ENCODE results near the gene DKK1. TPM values are rescaled to one million over a fixed set of nuclear protein-coding genes. Genes with fewer than 3 reads are reported as not detected.

DKK1 gene, protein sequence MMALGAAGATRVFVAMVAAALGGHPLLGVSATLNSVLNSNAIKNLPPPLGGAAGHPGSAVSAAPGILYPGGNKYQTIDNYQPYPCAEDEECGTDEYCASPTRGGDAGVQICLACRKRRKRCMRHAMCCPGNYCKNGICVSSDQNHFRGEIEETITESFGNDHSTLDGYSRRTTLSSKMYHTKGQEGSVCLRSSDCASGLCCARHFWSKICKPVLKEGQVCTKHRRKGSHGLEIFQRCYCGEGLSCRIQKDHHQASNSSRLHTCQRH
- 66.7 TPM for polyA plus RNA-seq (ENCODE audit: insufficient read length)
- long read RNA-seq, donor 1, transcript DKK1-201 (4 exons, 1,790 nt): major isoform, 30 of 30 reads
- long read RNA-seq, donor 1, partial matches to known transcripts: 0 of 30 reads
- long read RNA-seq, donor 1, other reads (novel, unspliced or antisense): 0 of 30 reads
- long read RNA-seq, donor 2, transcript DKK1-201 (4 exons, 1,790 nt): major isoform, 16 of 16 reads
- long read RNA-seq, donor 2, partial matches to known transcripts: 0 of 16 reads
- long read RNA-seq, donor 2, other reads (novel, unspliced or antisense): 0 of 16 reads
- long read RNA-seq, donor 3, transcript DKK1-201 (4 exons, 1,790 nt): major isoform, 19 of 19 reads
- long read RNA-seq, donor 3, partial matches to known transcripts: 0 of 19 reads
- long read RNA-seq, donor 3, other reads (novel, unspliced or antisense): 0 of 19 reads
- long read RNA-seq, donor 4, partial matches to known transcripts: 0 of 1 reads
- long read RNA-seq, donor 4, other reads (novel, unspliced or antisense): 0 of 1 reads
- long read RNA-seq, donor 5, transcript DKK1-201 (4 exons, 1,790 nt): major isoform, 28 of 28 reads
- long read RNA-seq, donor 5, partial matches to known transcripts: 0 of 28 reads
- long read RNA-seq, donor 5, other reads (novel, unspliced or antisense): 0 of 28 reads
- long read RNA-seq, donor 6, transcript DKK1-201 (4 exons, 1,790 nt): major isoform, 22 of 36 reads
- long read RNA-seq, donor 6, partial matches to known transcripts: 14 of 36 reads
- long read RNA-seq, donor 6, other reads (novel, unspliced or antisense): 0 of 36 reads
- long read RNA-seq, donor 7, transcript DKK1-201 (4 exons, 1,790 nt): major isoform, 32 of 32 reads
- long read RNA-seq, donor 7, partial matches to known transcripts: 0 of 32 reads
- long read RNA-seq, donor 7, other reads (novel, unspliced or antisense): 0 of 32 reads
- long read RNA-seq, donor 8, transcript DKK1-201 (4 exons, 1,790 nt): major isoform, 6 of 6 reads
- long read RNA-seq, donor 8, partial matches to known transcripts: 0 of 6 reads
- long read RNA-seq, donor 8, other reads (novel, unspliced or antisense): 0 of 6 reads

DNA sequence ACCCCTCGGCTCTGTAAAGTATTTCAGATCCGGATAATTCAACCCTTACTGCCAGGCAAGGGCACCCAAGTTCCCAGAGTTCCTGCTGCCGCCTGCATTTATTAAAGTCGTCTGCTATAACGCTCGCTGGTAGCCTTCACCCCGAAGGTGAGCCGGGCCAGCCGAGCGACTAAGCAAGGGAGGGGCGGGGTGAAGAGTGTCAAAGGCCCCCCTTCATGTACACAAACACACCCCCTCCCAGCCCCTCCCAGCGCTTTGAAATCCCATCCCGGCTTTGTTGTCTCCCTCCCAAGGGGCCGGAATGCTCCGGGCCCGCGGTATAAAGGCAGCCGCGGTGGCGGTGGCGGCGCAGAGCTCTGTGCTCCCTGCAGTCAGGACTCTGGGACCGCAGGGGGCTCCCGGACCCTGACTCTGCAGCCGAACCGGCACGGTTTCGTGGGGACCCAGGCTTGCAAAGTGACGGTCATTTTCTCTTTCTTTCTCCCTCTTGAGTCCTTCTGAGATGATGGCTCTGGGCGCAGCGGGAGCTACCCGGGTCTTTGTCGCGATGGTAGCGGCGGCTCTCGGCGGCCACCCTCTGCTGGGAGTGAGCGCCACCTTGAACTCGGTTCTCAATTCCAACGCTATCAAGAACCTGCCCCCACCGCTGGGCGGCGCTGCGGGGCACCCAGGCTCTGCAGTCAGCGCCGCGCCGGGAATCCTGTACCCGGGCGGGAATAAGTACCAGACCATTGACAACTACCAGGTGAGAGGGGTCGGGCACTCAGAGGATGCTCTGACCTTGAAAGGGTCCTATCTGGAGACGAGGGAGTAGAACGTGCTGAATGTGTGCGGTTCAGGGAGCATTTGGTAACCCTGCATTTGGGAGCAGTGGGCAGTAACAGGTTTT, at the start of gene DKK1:
DKK1 (plus strand) TSS at position 349 of the 889 bp plus-strand sequence; CDS start at position 503, 154 bp downstream.
- peak; percentile 47 for DNase-seq

DNA sequence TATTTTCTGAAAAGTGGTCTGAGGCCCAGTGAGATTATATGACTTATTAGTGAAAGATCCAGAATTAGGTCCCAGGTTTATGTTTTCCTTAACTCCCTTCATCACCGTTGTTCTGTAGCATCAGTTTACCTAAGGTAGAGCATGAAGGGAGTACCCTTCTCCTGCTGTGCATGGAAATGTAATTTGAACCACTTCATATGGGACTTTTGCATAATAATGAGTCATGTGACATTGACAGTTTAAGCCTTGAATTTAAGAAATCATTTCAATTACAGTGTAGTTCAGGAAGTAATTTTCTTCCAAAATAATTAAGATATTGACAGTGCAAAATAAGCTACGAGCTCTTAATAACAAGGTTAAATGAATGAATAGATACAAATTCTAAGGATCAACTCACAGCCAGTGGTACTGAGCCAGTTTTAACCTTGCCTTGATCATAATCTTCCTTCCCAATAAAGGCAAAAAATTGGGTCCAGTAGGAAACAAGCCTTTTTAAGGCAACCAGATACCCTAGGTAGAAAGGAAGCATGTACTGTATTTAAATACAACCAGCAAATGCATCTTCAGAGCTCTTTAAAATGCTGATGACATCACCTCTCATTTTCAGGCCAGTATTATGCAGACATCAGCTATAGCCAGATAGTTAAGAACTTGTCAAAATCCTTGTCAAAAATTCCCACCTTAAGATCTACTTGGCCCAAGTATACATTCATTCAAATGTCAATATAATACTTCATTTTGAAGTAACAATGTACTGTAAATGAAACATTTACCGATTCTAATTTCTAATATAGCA, 48.8 kb upstream of the DKK1 start:
- no peak for DNase-seq

DNA sequence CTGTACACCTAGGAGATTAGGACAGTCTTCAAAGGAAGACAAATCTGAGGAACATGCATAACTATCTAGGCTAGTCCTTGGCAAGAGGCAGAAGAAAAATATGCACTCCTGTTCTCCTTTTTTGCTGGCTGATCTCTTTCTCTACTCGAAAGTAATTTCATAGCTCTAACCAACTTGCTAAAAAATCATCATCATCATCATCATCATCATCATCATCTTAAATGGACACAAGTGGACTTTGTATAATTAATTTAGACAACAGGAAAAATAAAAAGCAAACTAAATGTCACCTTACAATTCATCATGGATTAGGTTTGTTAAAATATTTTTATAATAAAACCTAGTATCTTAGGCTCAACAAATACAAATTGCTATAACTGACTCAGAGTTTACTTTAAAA, 47.2 kb upstream of the DKK1 start:
- DNase-seq: no peak

DNA sequence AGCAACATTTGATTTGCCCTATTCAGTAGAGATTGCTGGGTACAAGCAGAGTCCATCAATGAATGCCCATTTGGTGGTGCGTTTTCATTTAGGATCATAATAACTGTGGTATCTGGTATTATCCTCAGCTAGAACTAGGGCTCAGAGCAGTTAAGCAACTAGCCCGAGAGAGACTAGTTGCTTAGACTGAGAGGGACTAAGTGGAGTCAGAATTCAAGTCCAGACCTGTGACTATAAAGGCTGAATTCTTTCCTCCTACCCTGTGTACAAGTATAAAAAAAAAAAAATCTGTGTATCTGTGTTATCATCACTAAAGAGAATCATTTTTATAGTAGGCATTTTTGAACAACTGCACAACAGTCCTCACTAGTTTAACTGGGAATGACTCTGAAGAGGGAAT, 45.3 kb upstream of the DKK1 start:
- no peak for DNase-seq

DNA sequence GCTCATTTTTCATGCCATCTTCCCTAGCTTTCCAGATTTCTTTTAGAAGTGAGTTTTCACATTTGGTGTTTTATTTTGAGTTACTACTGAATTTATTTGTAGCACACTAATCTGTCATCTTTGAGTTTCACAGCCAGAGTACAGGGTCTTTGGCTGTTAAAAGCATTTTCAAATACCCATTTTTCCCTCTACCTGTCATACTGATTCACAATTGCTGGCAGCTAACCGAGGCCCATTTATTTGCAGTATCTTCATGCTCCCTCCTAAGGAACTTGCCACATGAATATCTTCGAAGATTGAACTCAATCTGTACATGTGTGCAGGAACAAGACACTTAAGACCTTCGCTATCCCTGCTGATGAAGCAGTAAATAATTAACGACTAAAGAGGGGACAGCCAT, 44.8 kb upstream of the DKK1 start:
- DNase-seq: no peak

DNA sequence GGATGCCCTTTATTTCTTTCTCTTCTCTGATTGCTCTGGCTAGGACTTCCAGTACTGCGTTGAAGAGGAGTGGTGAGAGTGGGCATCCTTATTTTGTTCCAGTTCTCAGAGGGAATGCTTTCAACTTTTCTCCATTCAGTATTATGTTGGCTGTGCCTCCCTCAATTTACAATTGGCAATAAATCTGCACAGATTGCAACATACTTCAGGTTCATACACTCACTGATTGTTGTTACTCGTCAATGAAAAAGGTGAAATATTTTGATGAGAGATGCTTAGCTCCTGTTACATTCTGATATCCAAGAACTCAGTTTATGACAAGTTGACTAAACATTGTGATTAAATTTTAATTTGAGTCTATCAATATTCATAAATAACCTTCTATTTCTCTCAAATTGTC, 37.9 kb upstream of the DKK1 start:
- no peak for DNase-seq

DNA sequence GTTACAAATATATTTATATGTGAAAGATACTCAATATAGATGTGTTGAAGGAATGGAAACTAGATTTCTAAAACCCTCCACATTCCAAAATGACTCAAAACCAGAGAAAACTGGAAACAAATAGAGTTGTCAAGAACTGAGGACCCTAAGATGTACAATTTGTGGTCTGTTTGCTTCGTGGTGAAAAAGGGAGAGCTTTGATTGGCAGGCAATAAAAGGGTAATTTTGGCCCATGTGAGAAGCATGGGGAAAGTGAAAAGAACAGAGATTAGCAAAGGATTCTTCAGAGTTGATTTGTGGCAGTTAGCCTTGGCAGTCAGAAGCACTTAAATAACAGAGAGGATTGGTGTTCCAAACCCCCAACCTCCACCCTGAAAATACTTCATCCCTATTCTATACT, 37.1 kb upstream of the DKK1 start:
- DNase-seq: no peak

DNA sequence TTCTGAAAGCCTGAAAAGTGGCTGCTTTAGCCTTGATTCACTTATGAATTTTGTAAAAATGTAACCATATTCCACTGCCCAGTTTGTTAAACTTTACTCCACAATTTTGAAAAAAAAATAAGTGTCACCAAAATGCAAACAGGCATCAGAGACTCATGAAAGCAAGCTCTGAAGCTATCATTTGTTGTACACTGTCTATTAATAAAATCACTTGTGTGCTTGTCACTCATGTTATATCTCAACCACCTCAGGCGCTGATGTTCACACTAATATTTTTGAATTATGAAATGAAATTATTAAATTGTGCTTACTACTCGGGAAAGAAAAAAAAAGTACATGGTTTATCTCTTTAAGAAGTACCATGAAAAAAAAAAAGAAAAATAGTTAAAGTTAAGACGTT, 34.5 kb upstream of the DKK1 start:
- DNase-seq: no peak

DNA sequence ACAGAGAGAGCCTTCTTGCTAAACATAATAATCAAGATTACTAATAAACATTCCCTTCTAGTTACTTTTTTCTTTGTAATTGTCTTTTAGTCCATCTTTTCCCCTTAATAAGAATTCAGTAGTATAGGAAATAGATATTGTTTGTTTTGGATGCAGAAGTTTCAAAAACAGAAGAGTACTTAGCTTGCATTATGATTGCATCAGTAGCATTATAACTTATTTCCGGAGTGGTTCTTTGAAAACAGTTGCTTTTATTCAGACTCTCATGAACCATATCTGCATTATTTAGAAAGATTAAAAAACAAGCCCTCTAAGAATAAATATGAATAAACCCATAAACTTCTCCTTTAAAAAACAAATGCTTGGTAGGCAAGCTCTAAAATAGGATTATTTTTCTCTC, 34.0 kb upstream of the DKK1 start:
- DNase-seq: no peak

DNA sequence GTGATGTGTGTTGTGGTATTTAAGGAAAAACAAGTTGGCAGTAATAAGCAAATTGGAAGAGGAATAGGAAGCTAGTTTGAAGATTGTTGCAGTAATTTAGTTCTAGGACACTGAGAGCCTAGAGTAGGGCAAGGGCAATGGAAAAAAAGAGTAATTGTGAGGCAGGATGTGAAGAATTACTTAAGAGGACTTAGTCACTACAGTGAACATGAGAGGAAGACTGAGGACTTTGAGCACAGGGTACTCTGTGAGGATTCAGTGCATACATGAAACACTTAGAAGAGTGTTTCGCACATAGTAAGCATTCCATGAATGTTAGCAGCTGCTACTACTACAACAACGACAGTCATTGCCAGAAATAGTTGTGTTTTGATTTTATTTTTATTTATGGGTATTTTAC, 30.9 kb upstream of the DKK1 start:
- DNase-seq: no peak

DNA sequence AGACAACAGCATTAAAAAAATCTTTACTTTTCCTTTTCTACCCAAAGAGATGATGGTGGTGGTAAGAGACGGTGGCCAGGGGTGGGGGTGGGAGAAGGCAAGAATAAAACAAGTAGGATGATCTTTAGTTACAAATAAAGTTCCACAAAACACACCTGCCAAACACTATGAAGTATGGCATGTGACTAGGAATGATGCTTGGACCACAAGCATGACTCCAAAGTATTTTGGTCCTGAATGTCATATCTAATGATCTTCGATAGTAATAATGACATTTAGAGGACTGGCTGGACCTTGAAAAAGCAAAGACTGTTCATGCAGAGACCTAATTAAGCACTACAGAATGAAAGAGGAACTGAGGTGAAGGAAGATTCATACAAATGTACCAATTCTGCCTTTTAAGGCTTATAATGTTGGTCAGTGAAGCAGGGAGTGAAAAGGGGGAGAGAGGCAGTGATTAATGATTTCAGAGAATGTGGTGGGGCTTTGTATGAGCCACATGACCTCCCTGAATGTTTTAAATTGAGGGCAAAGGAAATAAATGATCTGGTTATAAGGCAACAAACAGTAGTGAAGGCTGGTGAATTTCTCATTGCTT, 29.6 kb upstream of the DKK1 start:
- DNase-seq: no peak

DNA sequence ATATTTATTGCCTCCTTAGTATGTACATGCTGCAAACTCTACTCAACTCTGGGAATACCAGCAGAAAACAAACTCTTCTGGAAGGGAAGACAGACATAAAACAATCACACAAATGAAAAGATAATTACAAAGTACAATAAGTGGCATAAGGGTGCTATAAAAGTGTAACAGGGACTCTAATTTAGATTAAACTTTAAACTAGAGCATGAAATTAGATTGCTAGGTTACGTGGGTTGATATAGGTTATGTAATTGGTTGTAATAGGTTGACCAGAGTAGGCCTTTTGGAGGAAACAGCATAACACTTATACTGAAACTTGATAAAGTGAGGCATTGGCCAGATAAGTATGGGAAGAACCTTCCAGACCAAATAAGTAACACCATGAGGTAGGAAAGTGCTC, 26.2 kb upstream of the DKK1 start:
- DNase-seq: no peak

DNA sequence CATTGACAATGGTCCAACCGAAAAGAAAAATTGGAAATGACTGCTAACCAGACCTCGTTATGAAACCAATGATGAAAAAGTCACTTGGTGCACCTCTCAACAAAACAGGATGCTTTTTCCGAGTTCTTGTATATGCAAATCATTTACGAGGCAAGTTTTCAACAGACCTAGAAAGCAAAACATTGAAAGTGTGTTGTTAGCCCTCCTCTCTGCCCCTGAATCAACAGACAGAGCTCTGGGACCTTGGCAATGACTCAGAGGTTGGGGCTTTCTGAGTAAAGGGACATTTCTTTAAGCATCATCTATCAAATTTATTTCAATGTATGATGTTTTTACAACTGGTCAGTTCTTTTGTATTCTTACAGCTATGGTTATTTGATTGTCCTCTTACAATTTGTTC, 16.3 kb upstream of the DKK1 start:
- DNase-seq: no peak

DNA sequence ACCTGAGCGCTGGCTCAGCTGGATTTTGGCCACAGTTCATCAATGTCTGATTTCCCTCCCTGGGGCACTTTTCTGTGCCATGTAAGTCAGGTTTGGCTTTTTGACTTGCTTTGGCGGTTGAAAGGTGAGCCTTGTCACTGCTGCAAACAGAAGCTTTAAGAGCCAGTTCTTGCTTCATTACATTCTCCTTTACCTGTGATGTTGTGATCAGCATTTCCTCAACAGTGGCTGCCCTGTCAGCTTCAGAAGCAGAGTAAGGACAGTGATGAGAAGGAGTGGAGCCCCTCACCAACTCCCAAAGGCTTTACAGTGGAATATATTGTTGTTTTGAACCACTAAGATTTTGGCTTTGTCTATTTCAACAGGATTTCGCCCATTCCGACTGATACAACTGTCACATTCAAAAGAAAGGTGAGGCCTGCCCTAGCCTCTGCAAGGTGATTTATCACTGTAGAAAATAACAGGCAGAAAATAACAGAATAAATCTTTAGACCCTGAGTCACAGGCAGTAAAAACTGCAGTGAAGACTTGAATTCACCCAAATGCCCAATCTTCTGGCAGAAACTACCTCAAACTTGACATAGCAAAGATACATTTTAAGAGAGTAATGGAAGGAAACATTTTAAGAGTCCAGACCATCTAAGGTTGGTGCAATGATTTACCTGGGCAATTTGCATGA, 13.3 kb upstream of the DKK1 start:
- DNase-seq: no peak

DNA sequence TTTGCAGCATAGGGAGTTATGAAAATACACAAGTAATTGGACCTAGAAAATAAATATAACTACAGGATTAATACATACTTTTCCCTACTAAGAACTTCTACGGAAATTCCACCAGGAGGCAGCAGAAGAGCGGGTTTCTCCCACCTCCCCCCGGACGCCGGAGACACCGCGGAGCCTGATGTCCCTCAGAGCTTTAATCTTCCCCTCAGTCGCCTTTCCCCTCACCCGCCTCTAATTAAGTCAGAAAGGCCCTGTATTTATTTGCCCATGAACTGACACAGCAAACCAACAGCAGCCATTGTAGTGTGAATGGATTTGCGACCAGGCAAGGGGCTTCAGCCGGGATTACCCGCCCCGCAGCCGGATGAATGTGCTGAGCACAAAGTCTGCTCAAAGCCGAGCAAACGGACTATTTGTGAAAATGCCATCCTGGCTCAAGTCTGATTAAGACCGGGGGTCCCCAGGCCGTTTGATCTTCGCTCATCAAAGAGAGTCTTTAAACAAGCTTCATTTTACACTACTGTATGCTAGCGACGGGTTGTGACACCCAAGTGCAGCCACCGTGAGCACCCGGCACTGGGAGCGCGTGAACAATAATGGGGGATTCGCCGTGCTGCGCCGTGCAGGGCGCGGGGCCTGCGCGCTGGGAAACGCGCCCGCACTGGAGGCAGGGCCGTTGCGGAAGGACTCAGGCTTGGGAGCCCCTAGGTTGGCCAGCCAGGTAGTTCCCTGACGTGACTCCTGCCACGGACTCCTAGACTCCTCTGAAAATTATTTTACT, 5.6 kb upstream of the DKK1 start:
- peak; percentile 70 for DNase-seq

DNA sequence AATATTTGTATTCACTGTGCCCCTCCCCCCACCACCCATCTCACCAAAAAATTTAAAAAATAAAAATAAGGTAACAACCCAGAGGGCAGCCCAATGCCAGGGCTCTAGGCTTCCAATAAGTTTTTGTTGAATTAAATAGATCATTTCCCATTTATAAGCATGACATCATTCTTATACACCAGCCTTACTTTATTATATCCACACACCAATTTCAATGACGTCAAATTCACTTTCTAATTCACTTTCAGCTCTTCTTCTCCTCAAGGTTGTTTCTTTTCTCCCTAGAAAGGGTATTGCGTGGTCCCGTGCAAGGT, 1.2 kb upstream of the DKK1 start:
- no peak for DNase-seq

DNA sequence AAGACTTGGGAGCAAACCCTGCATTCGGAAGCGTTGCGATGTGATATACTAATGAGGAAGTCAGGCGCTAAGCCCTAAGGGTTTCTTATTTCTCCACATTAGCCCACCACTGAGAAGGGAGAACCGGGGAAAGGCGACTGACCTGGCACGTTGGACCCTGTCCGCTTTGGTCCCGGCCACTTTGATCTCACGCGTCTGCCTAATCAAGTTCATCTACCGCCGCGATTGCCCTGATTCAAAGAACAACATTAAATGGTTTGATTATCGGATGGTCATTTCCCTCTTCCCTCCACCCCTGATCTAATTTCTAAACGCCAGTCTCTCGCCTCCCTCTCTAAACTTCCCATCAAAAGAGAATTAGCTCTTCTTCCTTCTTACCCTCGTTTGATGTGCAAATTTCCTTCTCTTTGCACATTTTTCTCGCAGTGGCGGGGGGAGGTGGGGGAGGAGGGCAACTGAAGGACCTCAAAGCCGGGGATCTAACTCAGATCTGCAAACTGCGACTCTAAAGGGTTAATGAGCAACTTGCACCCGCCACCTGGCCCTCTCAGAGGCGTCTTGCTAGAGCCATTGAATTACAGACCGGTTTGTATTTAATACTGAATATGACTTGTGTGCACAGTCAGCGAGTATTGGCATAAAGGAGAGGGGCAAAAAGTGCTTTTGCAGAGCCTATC, 687 bp upstream of the DKK1 start:
- peak; percentile 40 for DNase-seq
